HT-29 (cell line): ENCODE results near the gene SLC22A23. TPM values are rescaled to one million over a fixed set of nuclear protein-coding genes. Genes with fewer than 3 reads are reported as not detected.
"Not testable (repeated sequence)": the region's sequence is repeated elsewhere in the genome, so short reads cannot be mapped to it uniquely, and the experiment has no call there.

Experiments
- DNase-seq: peaks from one replicate; pipeline ENCODE4 v3.0.0-alpha.2; 2015; ENCODE audit warnings: low spot score
- total RNA-seq: library from RNA; depleted of rRNA; stranded (reverse); fragments of >200 nt; shearing (Covaris generic); gene quantifications from 2 replicates; pipeline ENCODE4 v1.2.3, GENCODE V29; 2014

The SLC22A23 gene
- total RNA-seq, 1 experiment from 2014 or later: 10.8 TPM

DNA sequence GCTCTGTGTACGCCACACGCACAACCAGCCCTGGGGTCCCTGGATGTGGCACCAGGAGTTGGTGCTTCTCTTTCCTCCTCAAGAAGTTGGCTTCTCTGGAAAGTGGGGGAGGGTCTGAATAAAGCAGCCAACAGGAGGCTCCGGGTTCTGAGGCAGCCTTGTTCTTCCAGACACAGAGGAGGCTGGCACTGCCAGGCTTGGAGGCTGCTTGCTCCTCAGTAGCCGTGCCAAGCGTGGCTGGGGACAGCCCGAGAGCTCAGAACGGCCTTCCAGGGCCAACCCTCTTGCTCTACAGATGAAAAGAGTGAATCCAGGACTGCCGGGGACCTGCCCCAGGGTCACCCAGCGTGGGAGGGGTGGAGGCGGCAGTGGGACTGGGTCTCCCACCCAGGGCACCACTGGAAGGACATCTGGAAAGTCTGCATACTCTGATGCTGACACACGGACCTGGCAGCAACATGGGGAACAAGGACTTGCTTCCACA is 70.4 kb downstream of the SLC22A23 start:
- DNase-seq: no peak

DNA sequence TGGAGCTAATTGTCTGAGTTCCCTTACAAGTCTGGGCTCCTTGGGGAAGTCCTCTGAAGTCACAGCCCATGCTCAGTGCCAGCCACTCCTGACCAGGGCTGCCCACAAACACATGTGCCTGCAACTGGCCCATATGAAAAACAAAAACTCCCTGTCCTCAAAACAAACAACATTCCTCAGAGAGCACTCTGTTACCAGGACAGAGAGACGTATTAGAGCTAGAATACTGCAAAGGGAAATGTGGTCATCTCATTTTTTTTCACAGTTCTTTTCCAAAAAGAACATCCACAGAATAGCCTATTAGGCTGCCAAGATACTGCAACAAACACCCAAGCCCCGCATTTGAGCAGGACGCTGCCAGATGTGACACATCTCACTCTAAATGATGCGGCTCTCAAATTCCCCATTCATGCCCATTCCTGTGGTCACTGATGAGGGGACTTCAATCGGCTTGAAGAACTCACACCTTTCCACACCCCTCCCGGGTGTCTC is 71.1 kb downstream of the SLC22A23 start:
- DNase-seq: no peak

DNA sequence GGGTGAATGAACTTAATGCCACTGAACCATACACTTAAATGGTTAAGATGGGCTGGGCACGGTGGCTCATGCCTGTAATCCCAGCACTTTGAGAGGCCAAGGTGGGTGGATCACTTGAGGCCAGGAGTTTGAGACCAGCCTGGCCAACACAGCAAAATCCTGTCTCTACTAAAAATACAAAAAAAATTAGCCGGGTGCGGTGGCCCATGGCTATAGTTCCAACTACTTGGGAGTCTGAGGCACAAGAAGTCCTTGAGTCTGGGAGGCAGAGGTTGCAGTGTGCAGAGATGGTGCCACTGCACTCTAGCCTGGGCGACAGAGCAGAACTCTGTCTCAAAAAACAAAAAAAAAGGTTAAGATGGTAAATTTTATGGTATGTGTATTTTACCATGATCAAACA is 71.7 kb downstream of the SLC22A23 start:
- DNase-seq: not testable (repeated sequence)

DNA sequence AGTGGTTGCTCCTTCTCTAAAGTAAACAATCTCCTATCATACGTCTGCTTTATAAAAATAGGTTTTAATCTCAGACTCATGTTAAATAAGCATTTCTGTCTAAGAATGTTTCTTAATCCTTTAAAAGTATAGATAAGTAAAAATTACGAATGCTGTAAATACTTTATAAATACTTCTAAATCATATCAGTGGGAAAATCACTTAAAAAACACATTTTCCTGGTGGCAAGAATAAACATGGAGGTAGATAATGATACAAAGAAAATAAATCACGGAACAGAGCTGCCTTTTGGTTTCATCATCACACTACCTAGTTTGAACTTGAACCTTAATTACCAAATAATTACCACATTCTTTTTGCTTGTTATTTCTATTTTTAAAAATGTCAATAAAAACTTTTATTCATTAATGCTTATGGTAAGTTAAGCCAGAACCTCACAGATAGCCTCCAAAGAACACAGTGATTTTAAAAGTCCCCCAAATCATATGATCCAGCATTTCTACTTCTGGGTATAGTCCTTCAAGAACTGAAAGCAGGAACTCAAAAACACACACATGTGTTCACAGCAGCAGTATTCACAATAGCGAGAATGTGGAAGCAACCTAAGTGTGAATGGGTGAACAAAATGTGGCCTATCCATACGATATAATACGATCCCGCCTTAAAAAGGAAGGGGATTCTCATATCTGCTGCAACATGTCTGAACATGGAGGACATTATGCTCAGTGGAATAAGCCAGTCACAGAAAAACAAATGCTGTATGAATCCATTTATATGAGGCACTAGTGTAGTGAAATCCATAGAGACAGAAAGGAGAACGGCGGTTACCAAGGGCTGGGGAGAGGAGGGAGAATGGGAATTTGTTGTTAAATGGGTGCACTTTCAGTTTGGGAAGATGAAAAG is 72.4 kb downstream of the SLC22A23 start:
- no peak for DNase-seq

DNA sequence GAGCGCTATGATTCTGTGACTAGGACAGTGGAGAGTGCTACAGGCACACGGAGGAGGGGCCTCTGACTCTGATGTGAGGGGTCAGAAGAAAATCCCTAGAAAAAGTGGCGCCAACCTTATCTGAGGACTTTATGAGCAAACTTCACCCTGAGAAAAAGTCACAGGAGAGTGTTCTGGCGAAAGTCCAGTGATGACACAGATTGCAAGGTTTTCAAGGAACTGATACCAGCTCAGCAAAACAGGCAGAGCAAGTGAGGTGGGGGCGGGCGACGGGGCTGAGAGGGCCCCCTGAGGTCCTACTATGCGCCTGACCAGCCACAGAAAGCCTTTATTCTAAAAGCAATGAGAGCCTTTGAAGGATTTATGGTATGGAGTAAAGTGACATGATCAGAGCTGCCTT is 73.3 kb downstream of the SLC22A23 start:
- DNase-seq: peak; percentile 67

DNA sequence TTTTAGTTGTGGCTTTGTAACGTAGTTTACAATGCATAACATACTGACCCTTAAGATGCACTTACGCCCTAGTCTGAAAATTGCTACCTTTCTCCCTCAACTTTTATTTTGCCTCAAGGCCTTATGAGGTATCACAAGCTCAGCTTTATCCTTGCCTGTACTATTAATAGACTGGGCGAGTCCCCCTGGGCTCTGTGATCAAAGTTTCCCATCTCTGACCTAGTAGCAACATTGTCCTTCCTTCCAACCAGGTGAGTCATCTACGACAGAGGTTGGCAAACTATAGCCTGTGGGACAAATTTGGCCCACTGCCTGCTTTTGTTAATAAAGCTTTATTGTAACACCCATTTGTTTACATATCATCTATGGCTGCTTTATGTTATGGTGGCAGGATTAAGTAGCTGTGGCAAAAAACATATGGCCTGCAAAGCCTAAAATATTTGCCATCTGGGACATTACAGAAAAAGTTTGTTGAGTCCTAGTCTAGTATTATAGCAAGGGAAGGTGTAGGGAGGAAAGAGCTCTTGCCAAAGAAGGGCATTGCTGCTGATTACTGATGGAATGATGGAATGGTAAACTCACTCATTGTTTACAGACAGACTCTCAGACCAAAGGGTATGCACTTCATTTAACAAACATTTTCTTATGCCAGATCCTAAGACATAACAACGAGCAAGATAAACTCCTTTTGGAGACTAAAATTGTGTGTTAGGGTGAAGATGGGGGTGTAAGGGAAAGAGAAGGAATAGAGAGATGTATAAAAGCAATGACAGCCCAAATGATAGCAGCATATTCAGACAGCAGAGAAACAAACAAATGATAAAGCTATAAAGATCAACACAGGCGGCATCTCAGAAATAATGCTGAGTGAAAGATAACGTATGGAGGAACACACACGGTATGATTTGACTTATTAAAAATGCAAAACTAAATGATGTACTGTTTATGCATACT is 74.2 kb downstream of the SLC22A23 start:
- peak; percentile 91 for DNase-seq

DNA sequence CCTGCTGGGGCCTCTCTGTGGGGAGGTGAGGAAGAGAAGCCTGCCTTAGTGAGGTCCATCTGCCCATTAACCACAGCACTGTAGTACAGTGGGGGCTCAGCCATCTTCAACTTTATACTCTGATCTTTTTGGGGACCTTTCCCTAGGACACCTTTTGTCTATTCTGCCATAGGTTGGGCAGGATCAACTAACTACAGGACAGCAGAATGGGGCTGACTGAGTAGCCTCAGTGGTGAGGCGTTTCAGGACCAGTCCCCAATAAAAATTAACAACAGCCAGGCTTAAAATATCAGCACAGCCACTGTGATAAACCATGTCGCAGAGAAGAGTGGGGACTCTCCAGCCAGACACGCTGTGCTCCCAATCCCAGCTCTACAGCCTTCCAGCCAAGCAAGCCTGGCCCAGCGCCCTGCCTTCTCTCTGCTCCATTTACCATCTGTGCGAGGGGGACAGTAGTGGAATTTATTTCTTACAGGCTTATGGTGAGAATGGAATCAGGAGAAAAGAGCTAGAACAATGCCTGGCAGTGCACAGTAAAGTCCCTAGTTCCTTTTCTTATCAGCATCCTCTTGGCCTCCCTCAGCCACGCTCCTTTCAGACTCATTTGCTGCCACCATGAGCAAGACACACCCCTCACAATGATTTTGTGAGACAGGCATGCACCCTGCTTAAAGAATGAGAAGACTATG is 75.5 kb downstream of the SLC22A23 start:
- no peak for DNase-seq

DNA sequence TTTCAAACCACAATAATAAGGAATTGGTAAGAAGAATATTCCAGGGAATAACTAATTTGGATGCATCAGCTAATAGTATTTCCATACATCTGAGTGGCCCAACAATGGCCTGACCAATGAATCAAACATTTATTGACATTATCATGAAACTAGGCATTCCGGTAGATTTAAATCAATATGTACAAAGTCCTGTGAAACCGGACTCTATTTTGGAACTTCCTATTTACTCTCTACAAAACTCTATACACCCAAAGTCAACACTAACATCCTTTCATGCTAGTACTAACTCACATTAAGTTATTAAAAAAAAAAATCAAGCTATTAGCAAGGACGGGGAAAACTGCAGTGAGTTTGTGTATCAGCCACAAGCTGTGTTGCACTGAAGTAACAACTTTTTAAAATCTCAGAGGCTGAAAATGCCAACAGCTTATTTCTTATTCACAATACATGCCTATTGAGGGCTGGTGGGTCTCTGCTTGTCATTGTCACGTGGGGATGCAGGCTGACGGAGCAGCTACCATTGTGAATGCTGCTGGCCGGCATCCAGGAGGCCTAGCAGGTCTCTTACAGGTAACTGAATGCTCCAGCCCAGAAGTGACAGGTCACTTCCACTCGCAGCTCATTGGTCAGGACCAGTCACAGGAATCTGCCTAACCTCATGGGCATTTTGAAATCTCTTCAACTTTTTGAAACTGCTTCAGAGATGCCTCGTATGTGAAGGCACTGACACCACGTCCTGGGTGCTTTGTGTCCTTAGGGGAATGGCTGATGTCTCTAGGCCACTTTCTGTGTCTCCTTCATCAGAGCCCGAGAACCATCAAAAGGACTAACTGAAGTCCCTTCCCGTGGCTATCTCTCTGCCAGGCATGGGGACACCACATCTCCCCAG is 76.3 kb downstream of the SLC22A23 start:
- DNase-seq: peak; percentile 79

DNA sequence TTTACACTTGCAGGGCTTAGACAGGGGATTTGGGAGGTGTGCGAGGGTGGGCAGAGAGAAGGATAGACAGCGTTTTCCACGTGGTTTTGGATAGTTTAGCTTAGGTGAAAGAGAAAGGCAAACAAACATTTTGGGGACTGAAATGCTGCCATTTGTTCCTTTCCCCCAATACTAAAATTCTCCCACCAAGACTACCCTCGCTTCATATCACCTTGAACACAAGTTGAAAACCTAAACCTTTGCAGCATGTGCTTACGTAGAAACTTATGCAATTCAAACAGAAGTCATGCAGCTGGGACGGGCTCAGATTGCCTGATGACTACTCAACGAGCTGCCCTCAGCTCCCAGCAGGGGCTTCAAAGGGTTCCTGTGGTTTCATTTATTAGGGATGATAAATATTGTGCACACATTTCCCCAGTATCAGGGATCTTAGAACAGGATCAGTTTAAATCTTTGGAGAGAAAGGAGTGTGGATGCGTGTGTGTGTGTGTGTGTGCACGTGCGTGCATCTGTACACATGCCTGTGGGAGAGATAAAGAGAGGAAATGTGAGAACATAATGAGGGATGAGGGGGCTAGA is 77.3 kb downstream of the SLC22A23 start:
- no peak for DNase-seq

DNA sequence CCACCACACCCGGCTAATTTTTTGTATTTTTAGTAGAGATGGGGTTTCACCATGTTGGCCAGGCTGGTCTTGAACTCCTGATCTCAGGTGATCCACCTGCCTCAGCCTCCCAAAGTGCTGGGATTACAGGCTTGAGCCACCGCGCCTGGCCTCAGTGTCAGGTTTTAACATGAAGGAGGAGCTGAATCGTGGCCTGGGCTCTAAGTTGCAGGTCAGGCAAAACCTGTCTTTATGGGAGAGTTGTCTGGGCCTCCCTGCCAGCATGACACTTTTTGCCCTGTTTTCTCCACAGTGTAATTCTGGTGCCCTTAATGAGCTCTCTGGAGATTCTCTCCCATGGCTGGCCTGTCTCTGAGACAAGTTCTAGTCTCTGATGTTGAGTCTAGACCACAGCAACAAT is 78.0 kb downstream of the SLC22A23 start:
- DNase-seq: not testable (repeated sequence)

DNA sequence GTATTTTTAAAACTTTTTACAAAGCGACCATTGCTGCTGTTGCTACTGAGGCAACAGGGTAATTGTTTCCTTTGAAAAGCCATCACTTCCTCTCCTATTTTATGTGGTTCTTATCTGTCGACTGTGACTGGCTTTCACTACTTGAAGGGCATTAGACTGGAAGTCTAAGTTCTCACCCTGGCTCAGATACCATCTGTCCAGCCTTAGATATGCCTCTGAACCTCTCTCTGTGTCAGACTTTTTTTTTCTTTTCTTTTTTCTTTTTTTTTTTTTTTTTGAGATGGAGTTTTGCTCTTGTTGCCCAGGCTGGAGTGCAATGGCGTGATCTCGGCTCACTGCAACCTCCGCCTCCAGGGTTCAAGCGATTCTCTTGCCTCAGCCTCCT is 78.5 kb downstream of the SLC22A23 start:
- not testable (repeated sequence) for DNase-seq

DNA sequence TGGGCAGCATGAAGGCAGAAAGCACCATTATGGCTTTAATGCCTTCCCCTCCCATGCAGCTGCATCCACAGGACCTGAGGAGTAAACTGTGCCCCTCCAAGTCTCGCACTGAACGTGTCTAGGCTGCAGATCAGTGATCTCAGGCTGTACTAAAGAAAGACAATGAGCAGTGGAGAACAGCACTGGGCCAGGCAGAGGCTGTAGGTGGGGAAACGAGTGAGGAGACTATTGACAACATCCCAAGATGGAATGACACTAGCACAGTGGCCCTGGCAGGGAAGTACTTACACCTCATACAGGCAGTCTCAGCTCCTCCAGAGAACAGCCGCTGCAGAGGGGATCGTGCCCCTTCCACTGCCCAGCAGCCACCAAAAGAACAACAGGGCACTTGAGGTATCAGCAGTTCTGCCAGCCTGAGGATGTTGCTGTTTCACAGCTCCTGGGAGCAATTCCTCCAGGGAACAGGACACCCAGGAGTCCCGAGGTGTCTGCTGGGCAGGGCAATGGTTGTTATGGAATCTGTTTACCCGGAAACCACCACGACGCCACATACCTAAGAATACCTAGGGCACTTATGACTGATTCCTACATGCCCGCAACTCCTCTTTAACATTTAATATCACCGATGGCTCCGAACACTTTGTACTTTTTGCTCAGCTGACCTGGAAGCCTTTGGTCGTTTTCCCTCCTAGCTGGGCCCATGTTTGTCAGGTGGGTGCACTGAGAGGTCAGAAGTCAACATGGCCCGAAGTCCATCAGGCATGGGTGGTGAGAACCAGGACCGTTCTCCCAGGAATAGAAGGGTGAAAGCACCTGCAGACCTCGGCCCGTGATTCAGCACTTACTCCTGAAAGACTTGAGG is 79.1 kb downstream of the SLC22A23 start:
- DNase-seq: peak; percentile 76

DNA sequence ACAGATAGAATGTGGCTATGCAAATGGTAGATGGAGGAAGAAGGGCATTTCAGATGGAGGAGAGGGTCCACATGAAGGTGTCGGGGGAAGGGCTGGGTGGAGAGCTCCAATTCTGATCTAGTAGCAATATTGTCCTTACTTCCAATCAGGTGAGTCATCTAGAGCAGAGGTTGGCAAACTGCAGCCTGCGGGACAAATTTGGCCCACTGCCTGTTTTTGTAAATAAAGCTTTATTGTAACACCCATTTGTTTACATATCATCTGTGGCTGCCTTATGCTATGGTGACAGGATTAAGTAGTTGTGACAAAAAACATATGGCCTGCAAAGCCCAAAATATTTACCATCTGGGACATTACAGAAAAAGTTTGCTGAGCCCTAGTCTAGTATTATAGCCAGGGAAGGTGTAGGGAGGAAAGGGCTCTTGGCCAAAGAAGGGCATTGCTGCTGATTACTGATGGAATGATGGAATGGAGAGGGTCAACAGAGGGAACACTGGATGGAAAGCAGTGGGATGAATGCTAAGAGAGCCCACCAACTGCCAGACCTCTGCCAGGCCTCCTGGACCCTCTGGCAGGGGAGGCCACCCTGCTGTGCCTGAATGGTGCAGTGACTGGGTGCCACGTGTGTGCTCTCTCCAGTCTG is 79.8 kb downstream of the SLC22A23 start:
- peak; percentile 63 for DNase-seq

DNA sequence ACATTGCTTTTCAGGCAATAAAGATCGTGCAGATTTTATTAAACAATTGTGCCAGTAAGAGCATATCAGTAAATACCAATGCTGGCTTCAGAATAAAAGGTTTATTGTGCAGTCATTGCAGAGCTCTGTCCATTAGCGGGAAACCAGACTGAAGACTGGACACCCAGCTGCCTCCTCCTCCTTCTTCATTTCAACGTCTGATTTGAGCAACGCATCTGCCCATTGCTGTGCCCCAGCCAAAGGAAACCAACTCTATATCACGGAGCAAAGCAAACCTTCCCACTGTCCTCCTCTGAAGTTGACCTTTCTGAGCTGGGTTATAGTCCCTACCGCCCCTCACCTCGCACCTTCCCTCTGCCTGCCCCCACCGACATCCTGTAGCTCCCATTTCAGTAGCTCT is 80.8 kb downstream of the SLC22A23 start:
- DNase-seq: no peak

DNA sequence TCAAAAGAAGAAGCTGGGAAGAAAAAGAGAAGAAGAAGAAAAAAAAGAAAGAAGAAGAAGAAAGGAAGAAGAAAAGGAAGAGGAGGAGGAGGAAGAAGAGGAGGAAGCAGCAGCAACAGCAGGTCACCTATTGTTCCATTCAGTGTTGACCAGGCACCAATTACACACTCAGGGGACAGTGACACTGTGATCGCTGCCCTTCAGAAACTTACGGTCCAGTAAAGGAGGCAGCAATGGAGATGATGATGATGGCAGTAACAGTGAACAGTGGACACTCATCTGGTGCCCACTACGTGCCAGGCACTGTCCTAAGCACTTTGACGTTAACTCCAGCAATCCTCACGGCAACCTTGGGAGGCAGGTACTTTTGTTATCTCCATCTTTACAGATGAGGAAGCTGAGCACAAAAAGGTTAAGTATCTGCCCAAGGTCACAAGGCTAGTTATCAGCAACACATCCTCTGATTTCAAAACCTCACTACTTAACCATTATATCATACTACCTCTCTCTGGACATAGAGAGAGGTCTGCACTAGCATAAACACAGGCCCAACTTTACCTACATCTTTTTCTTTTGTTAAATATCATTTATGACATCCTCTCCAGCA is 83.2 kb downstream of the SLC22A23 start:
- no peak for DNase-seq

DNA sequence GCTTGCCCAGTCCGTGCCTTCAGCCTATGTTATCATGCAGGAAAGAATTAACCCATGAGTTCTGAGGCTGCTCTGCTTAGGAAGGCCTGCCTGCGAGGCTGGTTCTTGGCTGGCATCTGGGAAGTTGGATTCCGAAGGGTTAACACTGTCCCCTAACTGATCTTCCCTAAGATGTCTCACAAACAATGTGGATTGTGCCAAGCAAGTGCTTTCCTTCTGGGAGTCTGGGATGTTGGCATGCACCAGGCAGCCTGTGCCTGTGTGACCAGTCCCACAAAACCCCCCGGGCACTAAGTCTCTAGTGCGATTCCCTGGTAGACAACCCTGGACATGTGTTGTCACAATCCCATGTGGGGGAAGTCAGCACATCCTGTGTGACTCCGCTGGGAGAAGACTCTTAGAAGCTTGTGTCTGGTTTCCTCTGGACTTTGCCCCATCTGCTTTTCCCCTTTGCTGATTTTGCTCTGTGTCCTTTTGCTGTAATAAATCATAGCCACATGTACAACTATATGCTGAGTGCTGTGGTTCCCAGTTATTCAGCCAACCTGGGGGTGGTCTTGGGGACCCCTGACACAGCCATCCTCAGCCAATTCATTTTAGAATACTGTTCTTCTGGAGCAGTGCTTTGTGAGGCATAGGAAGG is 83.8 kb downstream of the SLC22A23 start:
- DNase-seq: peak; percentile 71

DNA sequence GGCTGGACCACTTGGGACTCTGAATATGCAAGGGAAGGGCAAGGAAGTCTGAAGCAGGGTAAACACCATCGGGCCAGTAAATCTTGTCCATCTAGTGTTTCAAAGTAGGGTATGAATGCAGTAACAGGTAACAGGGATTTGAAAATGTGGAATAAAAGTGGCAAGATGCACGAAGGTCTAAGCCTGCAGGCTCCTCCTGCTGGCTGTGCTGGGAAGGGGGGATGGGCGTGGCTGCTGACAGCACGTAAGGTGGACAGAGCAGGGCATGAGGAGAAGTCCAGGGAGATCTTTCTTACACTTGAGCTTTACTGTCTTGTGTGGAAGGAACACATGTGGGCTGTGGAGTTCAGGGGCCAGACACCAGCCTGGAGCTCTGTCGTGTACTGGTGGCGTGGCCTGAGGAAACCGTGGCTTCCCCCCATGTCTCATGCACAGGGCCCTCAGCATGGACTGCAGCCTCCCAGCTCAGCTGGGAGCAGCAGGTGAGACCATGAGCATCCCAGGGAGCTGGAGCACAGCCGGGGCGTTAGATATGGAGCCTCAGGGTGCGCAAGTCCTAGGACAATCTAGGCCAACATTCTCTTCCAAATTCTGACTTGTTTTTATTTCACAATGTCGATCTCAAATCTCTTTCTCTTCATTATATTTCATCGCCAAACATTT is 84.5 kb downstream of the SLC22A23 start:
- peak; percentile 56 for DNase-seq
